Mesothelial cell of epicardium (in vitro differentiated cells): ENCODE measurements around the gene TRAF2. TPM values are rescaled to one million over a fixed set of nuclear protein-coding genes. Genes with fewer than 3 reads are reported as not detected.
"Not testable (repeated sequence)": the region's sequence is repeated elsewhere in the genome, so short reads cannot be mapped to it uniquely, and the experiment has no call there.

Experiments
- DNase-seq, 2 experiments: peaks; one replicate each; pipeline ENCODE4 v3.0.0; 2021; ENCODE audit warnings: low spot score in 2 of 2; ENCODE audit not compliant: unreplicated experiment in 2 of 2
- H3K27ac Mint-ChIP-seq: 2 replicates; pipeline ENCODE4 v1.8.0; 2021; ENCODE audit warnings: mixed read lengths
- H3K27me3 Mint-ChIP-seq: 2 replicates; pipeline ENCODE4 v1.8.0; 2021; ENCODE audit warnings: low read depth, mixed read lengths
- H3K36me3 Mint-ChIP-seq: 2 replicates; pipeline ENCODE4 v1.8.0; 2021; ENCODE audit warnings: mixed read lengths
- H3K4me1 Mint-ChIP-seq: 2 replicates; pipeline ENCODE4 v1.8.0; 2021; ENCODE audit warnings: mixed read lengths
- H3K4me3 Mint-ChIP-seq: 2 replicates; pipeline ENCODE4 v1.8.0; 2021; ENCODE audit warnings: mild to moderate bottlenecking, moderate library complexity, mixed read lengths
- H3K9me3 Mint-ChIP-seq: 2 replicates; pipeline ENCODE4 v1.8.0; 2021; ENCODE audit warnings: mixed read lengths
- CTCF ChIP-seq: fragments of 200-600 bp; sonication (generic); IDR thresholded peaks from one replicate; pipeline ENCODE4 v1.5.0; 2021; ENCODE audit warnings: antibody characterized with exemption; ENCODE audit not compliant: unreplicated experiment
- total RNA-seq: library from RNA; stranded (reverse); gene quantifications from 3 replicates; pipeline ENCODE4 v1.2.1, GENCODE V29; 2021

TRAF2 gene
- total RNA-seq, 1 donor from 2014 or later, result 17.4 TPM

GRCh38 chr9:136840140-136840876 lies 46.0 kb upstream of the TRAF2 start:
- no peak for TF ChIP-seq CTCF
- no peak for DNase-seq

GRCh38 chr9:136840877-136841645 lies 45.3 kb upstream of the TRAF2 start:
- peaks cover 4% of the 10 kb centered on the region for H3K27me3 Mint-ChIP-seq
- peak overlapping the region; percentile 83 for H3K27ac Mint-ChIP-seq
- TF ChIP-seq CTCF, result no peak
- H3K4me3 Mint-ChIP-seq, result no peak overlapping the region
- H3K36me3 Mint-ChIP-seq, result peaks cover 4% of the 10 kb centered on the region
- H3K4me1 Mint-ChIP-seq, result peaks cover 19% of the 10 kb centered on the region
- no peaks in the 10 kb centered on the region for H3K9me3 Mint-ChIP-seq
- no peak for DNase-seq

More at GRCh38 chr9:136840140-136840876, 46.0 kb upstream of the TRAF2 start:
- Mint-ChIP-seq H3K27ac (peak overlapping the region; percentile 88), H3K9me3 (no peaks in the 10 kb centered on the region), H3K4me3 (no peak overlapping the region), H3K27me3 (peaks cover 2% of the 10 kb centered on the region), H3K36me3 (peaks cover 4% of the 10 kb centered on the region), H3K4me1 (peaks cover 19% of the 10 kb centered on the region)

- DNase-seq, H3K9me3 Mint-ChIP-seq, H3K27me3 Mint-ChIP-seq, H3K36me3 Mint-ChIP-seq: not testable (repeated sequence)
- peaks cover 19% of the 10 kb centered on the region for H3K4me1 Mint-ChIP-seq
- H3K27ac Mint-ChIP-seq, result peak overlapping the region; percentile 30
- peak overlapping the region; percentile 63 for H3K4me3 Mint-ChIP-seq
Measured at GRCh38 chr9:136841646-136842379, 44.5 kb upstream of the TRAF2 start.

- H3K27ac Mint-ChIP-seq, result peak within 1 kb of the TSS; percentile 30
- DNase-seq, result peak in 1 of 2 experiments; percentile 88
- TF ChIP-seq CTCF, result peak; percentile 91
Measured at GRCh38 chr9:136842380-136842948, 43.9 kb upstream of the TRAF2 start, which contains the start of gene AJM1. TSS of gene AJM1 (plus strand) at chr9:136842478. CDS start at chr9:136844415, 1,937 bp downstream.

GRCh38 chr9:136843159-136843800 lies 43.0 kb upstream of the TRAF2 start:
- H3K9me3 Mint-ChIP-seq, H3K27ac Mint-ChIP-seq: not testable (repeated sequence)

More at GRCh38 chr9:136842380-136842948, 43.9 kb upstream of the TRAF2 start, which contains the start of gene AJM1:
- not testable (repeated sequence) for H3K9me3 Mint-ChIP-seq, H3K36me3 Mint-ChIP-seq
- H3K4me3 Mint-ChIP-seq, result peak within 1 kb of the TSS; percentile 63
- peaks cover 11% of the 10 kb centered on the region for H3K27me3 Mint-ChIP-seq
- H3K4me1 Mint-ChIP-seq, result peaks cover 20% of the 10 kb centered on the region

More at GRCh38 chr9:136843159-136843800, 43.0 kb upstream of the TRAF2 start:
- not testable (repeated sequence) for DNase-seq, H3K36me3 Mint-ChIP-seq
- Mint-ChIP-seq H3K4me3 (peak overlapping the region; percentile 26), H3K27me3 (peaks cover 16% of the 10 kb centered on the region), H3K4me1 (peaks cover 20% of the 10 kb centered on the region)
